ENCODE results near the gene BTRC. TPM values are rescaled to one million over a fixed set of nuclear protein-coding genes. Genes with fewer than 3 reads are reported as not detected.

BTRC gene
- total RNA-seq, 3 donors from 2014 or later (not counting 1 experiment from before 2014, with no cell fraction given), result 13.5 to 22.8 (median 15.2) TPM

- Mint-ChIP-seq H3K27me3 (ENCODE audit: low read depth in 2 of 2) (no peaks in the 10 kb centered on the region), H3K4me1 (peaks cover 3 to 10% of the 10 kb centered on the region in 2 donors), H3K4me3 (no peak overlapping the region), H3K36me3 (no peaks in the 10 kb centered on the region), H3K9me3 (no peaks in the 10 kb centered on the region), H3K27ac (no peak overlapping the region)
- no peak for TF ChIP-seq CTCF (IDR thresholded peaks at IDR 0.05)
- Histone ChIP-seq H3K36me3 (ENCODE audit: control insufficient read depth, insufficient read depth, low read length) (peaks cover 1% of the 10 kb centered on the region), H3K27me3 (ENCODE audit: control insufficient read depth, insufficient read depth, low read length) (no peaks in the 10 kb centered on the region), H3K4me1 (ENCODE audit: control insufficient read depth, insufficient read depth, low read length) (no peaks in the 10 kb centered on the region), H3K9me3 (ENCODE audit: control insufficient read depth, insufficient read depth, low read length) (no peaks in the 10 kb centered on the region), H3K27ac (ENCODE audit: low read length) (no peak overlapping the region), H3K4me3 (ENCODE audit: low read length) (no peak overlapping the region)
- intact Hi-C loops (cut with micrococcal nuclease), result no loop called here
- WGBS (ENCODE audit: insufficient coverage), result 97% methylated on average over 10 of the region's 10 CpGs
- ATAC-seq, result no peak
- DNase-seq, result no peak
Measured at GRCh38 chr10:101482568-101482967, 128.6 kb downstream of the BTRC start.

DNA sequence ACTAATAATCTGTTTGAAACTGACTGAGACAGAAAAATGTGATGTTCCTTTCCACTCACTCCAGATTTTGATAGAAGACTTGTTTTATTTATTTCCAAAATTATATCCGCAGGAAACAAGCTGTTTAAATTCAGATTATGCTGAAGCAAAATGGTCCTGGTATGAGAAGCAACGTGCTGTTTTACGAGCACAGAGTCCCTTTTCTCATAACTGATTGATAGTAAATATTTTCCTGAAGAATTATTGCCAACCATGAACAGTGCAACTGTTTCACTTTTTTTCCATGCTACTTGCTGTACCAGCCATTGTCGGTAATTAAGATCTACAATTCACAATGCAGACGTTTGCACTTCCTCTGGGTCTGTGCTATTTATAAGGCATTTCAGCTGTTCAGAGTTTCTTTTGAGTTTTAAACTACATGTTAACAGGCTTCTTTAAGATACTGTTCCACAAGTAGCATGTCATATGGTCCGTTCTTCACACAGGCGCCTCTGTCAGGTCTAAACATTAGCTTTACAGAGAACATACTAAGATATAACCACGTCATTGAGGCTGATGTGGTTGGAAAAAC is 130.3 kb downstream of the BTRC start:
- DNase-seq, result no peak
- peaks cover 4 to 10% of the 10 kb centered on the region in 2 donors for H3K4me1 Mint-ChIP-seq
- H3K36me3 Mint-ChIP-seq, result no peaks in the 10 kb centered on the region
- no peak for TF ChIP-seq CTCF (IDR thresholded peaks at IDR 0.05)
- Histone ChIP-seq H3K36me3 (ENCODE audit: control insufficient read depth, insufficient read depth, low read length) (peaks cover under 1% of the 10 kb centered on the region), H3K4me3 (ENCODE audit: low read length) (no peak overlapping the region), H3K27ac (ENCODE audit: low read length) (no peak overlapping the region), H3K4me1 (ENCODE audit: control insufficient read depth, insufficient read depth, low read length) (no peaks in the 10 kb centered on the region), H3K9me3 (ENCODE audit: control insufficient read depth, insufficient read depth, low read length) (no peaks in the 10 kb centered on the region), H3K27me3 (ENCODE audit: control insufficient read depth, insufficient read depth, low read length) (no peaks in the 10 kb centered on the region)
- no peaks in the 10 kb centered on the region for H3K27me3 Mint-ChIP-seq (ENCODE audit: low read depth in 2 of 2)
- H3K9me3 Mint-ChIP-seq, result no peaks in the 10 kb centered on the region
- no peak overlapping the region for H3K4me3 Mint-ChIP-seq
- no peak for ATAC-seq
- no peak overlapping the region for H3K27ac Mint-ChIP-seq
- intact Hi-C loops (cut with micrococcal nuclease), result no loop called here
- WGBS (ENCODE audit: insufficient coverage), result 94% methylated on average over 5 of the region's 8 CpGs

GRCh38 chr10:101485207-101485606 is 131.2 kb downstream of the BTRC start:
- no peaks in the 10 kb centered on the region for H3K36me3 Mint-ChIP-seq
- Histone ChIP-seq H3K4me3 (ENCODE audit: low read length) (no peak overlapping the region), H3K9me3 (ENCODE audit: control insufficient read depth, insufficient read depth, low read length) (no peaks in the 10 kb centered on the region), H3K4me1 (ENCODE audit: control insufficient read depth, insufficient read depth, low read length) (no peaks in the 10 kb centered on the region), H3K27me3 (ENCODE audit: control insufficient read depth, insufficient read depth, low read length) (no peaks in the 10 kb centered on the region), H3K27ac (ENCODE audit: low read length) (no peak overlapping the region), H3K36me3 (ENCODE audit: control insufficient read depth, insufficient read depth, low read length) (no peaks in the 10 kb centered on the region)
- H3K4me3 Mint-ChIP-seq, result no peak overlapping the region
- 100% methylated on average over 5 of the region's 5 CpGs for WGBS (ENCODE audit: insufficient coverage)
- no peak for ATAC-seq
- TF ChIP-seq CTCF (IDR thresholded peaks at IDR 0.05), result no peak
- no peaks in the 10 kb centered on the region for H3K27me3 Mint-ChIP-seq (ENCODE audit: low read depth in 2 of 2)
- H3K4me1 Mint-ChIP-seq, result peaks cover 4 to 11% of the 10 kb centered on the region in 2 donors
- DNase-seq, result no peak
- intact Hi-C loops (cut with micrococcal nuclease), result no loop called here
- no peaks in the 10 kb centered on the region for H3K9me3 Mint-ChIP-seq
- H3K27ac Mint-ChIP-seq, result no peak overlapping the region

All from natural killer cell (primary cell).